ENCODE results near the gene C1orf115.
"Not testable (repeated sequence)": the region's sequence is repeated elsewhere in the genome, so short reads cannot be mapped to it uniquely, and the experiment has no call there.

The C1orf115 gene

DNA sequence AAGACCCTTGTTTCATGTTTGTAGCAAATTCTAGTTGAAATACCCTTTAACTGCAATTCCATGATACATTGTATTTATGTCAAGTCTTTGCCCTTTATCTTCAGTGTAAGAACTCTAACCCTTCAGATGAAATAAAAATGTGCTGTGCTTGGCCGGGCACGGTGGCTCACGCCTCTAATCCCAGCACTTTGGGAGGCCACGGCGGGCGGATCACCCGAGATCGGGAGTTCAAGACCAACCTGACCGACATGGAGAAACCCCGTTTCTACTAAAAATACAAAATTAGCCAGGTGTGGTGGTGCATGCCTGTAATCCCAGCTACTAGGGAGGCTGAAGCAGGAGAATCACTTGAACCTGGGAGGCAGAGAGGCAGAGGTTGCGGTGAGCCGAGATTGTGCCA is 6.4 kb upstream of the C1orf115 start:
- H3K9me3 Mint-ChIP-seq; H3K4me3 Mint-ChIP-seq; H3K36me3 Mint-ChIP-seq (ENCODE audit: low read depth); H3K4me1 Mint-ChIP-seq (ENCODE audit: low read depth); H3K27me3 Mint-ChIP-seq (ENCODE audit: low read depth); H3K27ac Mint-ChIP-seq: not testable (repeated sequence)

DNA sequence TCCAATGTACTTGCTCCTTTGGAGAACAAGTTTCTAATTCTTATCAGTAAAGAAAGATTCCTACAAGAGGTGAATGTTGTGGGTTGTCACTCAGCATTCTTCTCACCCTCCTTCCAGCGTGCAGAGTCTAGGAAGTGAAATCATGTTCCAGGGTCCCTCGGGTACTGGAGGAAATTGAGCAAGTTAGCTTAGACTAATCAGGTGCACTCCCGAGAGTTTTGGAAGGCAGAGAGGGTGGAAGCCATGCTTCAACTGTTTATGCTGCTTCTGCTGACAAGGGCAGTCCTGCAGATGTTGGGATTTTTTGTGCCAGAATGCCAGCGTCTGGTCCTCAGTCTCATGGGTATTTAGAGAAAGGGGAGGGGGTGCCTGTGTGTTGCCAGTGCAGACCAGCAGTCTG is 5.3 kb upstream of the C1orf115 start:
- H3K36me3 Mint-ChIP-seq (ENCODE audit: low read depth): no peaks in the 10 kb centered on the region
- peaks cover 3% of the 10 kb centered on the region for H3K27me3 Mint-ChIP-seq (ENCODE audit: low read depth)
- peaks cover 3% of the 10 kb centered on the region for H3K4me1 Mint-ChIP-seq (ENCODE audit: low read depth)
- no peak overlapping the region for H3K4me3 Mint-ChIP-seq
- H3K9me3 Mint-ChIP-seq: no peaks in the 10 kb centered on the region
- no peak overlapping the region for H3K27ac Mint-ChIP-seq

DNA sequence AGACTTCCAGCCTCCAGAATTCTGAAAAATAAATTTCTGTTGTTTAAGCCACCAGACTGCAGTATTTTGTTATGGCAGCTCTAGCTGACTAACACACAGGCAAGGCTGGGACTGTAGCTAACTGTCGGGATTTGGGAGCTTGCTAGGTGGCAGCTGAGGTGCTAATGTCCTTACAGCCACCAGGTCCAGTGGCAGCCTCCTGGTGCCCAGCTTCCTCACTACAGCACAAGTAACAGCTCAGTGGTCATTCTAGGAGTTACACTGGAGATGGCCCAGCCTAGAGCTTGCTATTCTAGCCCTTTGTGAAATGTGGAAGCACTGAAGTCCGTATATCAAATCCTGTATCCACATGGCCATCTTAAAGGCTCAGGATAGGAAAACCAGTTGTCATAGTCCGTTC is 4.3 kb upstream of the C1orf115 start:
- Mint-ChIP-seq H3K36me3 (ENCODE audit: low read depth) (no peaks in the 10 kb centered on the region), H3K4me1 (ENCODE audit: low read depth) (peaks cover 4% of the 10 kb centered on the region), H3K4me3 (no peak overlapping the region), H3K9me3 (no peaks in the 10 kb centered on the region), H3K27ac (no peak overlapping the region), H3K27me3 (ENCODE audit: low read depth) (peaks cover 8% of the 10 kb centered on the region)

DNA sequence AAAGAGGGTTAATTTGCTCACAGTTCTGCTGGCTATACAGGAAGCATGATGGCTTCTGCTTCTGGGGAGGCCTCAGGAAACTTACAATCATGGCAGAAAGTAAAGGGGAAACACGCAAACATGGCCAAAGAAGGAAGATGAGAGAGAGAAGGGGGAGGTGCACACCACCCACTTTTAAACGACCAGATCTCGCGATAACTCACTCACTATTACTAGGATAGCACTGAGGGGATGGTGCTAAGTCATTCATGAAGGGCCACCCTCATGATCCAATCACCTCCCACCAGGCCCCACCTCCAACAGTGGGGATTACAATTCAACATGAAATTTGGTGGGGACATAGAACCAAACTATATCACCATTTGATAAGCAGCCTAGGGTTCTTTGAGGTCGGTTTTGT is 2.4 kb upstream of the C1orf115 start:
- H3K9me3 Mint-ChIP-seq: no peaks in the 10 kb centered on the region
- H3K4me1 Mint-ChIP-seq (ENCODE audit: low read depth): peaks cover 4% of the 10 kb centered on the region
- no peaks in the 10 kb centered on the region for H3K36me3 Mint-ChIP-seq (ENCODE audit: low read depth)
- H3K4me3 Mint-ChIP-seq: no peak overlapping the region
- peaks cover 27% of the 10 kb centered on the region for H3K27me3 Mint-ChIP-seq (ENCODE audit: low read depth)
- no peak overlapping the region for H3K27ac Mint-ChIP-seq

DNA sequence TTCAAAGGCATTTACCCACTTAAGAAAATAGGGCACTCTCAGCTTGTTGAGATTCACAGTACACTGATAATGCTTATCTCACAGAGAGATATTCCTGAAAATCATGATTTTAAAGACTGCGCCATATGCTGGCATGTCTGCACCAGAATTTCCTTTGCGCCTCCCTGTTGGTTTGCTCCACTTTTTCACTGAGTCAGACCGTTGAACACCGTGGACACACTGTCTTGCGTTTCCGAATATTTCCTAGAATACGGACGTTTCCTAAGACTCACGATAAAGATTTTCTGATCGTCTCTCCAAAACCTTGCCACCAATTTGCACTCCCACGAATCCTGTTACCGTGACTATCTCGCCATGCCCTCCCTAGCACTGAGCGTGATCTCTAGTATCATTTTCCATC is 497 bp upstream of the C1orf115 start:
- Mint-ChIP-seq H3K4me1 (ENCODE audit: low read depth) (peaks cover 4% of the 10 kb centered on the region), H3K4me3 (peak overlapping the region; percentile 78), H3K27ac (no peak overlapping the region), H3K36me3 (ENCODE audit: low read depth) (no peaks in the 10 kb centered on the region), H3K27me3 (ENCODE audit: low read depth) (peaks cover 33% of the 10 kb centered on the region), H3K9me3 (no peaks in the 10 kb centered on the region)

DNA sequence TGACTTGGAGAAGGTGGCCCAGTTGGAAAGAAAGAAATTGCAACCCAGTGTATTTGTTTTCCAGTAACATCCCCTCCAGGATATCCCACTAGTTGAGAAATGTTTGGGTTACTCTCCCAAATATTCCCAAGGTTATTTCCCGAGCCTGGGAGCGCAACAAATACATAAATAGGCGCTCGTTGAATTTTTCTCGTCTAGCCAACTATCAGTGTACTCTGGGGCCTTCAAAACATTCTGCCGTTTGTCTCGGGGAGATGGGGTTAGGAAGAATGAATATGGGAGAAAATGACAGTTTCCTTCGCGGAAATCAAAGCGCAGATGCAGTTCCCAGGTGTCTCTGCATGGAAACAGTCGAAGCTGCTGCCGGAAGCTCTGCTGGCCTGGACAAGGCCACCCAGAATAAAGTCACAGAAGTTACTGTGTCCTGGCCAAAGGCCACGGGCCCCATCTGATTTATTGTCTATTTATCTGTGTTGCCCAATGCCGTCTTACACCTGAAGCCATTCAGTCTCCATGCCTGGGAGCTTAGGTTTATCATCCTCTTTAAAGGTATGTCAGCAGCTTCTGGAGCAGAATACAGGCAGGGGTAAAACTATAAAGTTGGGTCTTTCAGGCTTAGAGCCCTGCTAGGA is 1.0 kb downstream of the C1orf115 start:
- H3K4me3 Mint-ChIP-seq: peak overlapping the region; percentile 38
- no peaks in the 10 kb centered on the region for H3K9me3 Mint-ChIP-seq
- H3K27ac Mint-ChIP-seq: no peak overlapping the region
- peaks cover 33% of the 10 kb centered on the region for H3K27me3 Mint-ChIP-seq (ENCODE audit: low read depth)
- no peaks in the 10 kb centered on the region for H3K36me3 Mint-ChIP-seq (ENCODE audit: low read depth)
- peaks cover 4% of the 10 kb centered on the region for H3K4me1 Mint-ChIP-seq (ENCODE audit: low read depth)

DNA sequence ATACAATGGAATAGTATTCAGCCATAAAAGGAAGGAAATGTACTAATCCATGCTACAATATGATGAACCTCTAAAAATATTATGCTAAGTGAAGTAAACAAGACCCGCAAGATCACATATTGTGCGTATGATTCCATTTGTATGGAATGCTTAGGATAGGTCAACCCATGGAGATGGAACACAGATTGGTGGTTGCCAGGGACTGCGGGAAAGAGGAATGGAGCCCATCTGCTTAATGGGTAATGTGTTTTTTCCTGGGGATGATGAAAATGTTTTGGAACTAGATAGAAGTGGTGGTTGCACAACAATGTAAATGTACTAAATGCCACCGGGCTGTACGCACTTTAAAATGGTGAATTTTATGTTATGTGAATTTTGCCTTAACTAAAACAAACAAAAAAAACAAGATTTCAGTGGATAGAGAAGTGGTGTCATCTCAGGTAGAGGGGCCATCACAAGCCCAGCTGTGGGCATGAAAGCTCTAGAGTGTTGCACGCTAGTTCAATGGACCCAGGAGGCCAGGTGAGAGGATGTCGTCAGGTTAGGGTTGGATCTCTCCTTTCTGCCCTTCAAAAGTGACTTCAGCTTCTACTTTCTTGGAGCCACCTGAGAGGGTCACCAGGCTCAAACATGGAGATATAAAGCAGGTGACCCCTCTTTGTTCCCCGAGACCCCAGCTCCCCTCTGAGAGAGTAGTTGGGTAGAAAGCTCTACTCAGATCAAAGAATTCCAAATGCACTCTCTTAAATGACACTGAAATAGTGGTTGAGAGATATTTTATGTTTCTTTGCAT is 2.5 kb downstream of the C1orf115 start:
- no peaks in the 10 kb centered on the region for H3K36me3 Mint-ChIP-seq (ENCODE audit: low read depth)
- peaks cover 4% of the 10 kb centered on the region for H3K4me1 Mint-ChIP-seq (ENCODE audit: low read depth)
- H3K4me3 Mint-ChIP-seq: no peak overlapping the region
- no peaks in the 10 kb centered on the region for H3K9me3 Mint-ChIP-seq
- no peak overlapping the region for H3K27ac Mint-ChIP-seq
- peaks cover 33% of the 10 kb centered on the region for H3K27me3 Mint-ChIP-seq (ENCODE audit: low read depth)

DNA sequence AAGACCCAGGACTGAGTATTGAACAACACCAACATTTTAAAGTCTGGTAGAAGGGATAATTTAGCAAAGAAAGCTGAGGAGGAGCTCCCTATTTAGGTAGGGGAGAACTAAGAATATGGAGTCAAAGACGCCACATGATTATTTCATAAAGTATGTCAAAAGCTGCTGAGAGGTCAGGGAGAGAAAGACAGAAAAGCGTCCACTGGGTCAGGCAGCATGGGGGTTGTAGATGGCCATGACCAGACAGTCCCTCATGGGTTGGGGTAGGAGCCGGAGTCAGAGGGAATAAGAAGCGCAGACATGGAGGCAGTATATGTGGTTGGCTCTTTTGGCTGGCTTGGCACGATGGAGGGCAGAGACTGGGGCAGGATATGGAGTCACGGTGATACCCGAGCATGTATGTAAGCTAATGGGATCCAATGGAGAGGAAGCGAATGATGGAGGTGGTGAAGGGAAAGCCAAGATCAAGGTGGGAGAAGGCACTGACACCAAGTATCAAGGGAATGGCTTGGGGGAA is 4.8 kb downstream of the C1orf115 start:
- Mint-ChIP-seq H3K4me1 (ENCODE audit: low read depth) (peaks cover under 1% of the 10 kb centered on the region), H3K27ac (no peak overlapping the region), H3K9me3 (no peaks in the 10 kb centered on the region), H3K4me3 (no peak overlapping the region), H3K36me3 (ENCODE audit: low read depth) (no peaks in the 10 kb centered on the region), H3K27me3 (ENCODE audit: low read depth) (peaks cover 33% of the 10 kb centered on the region)

DNA sequence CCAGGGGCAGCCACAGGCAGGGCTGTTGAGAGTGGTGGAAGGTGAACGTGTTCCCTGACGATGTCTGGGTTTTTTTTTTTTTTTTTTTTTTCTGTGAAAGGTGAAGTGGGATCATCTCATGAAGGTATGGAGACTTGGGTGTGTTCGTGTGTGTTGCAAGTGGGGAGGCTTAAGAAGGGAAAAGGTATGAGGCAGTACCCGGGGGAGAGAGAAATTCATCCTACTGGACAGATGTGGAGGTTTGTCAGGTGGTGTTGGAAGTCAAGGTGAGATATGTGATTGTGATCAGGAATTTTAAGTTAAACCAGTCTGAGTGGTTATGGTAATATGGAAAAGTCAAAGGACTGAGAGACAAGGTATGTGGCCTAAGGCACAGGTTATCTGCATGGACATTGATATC is 5.3 kb downstream of the C1orf115 start:
- Mint-ChIP-seq H3K4me1 (ENCODE audit: low read depth) (no peaks in the 10 kb centered on the region), H3K9me3 (no peaks in the 10 kb centered on the region), H3K4me3 (no peak overlapping the region), H3K27me3 (ENCODE audit: low read depth) (peaks cover 29% of the 10 kb centered on the region), H3K27ac (no peak overlapping the region), H3K36me3 (ENCODE audit: low read depth) (no peaks in the 10 kb centered on the region)

DNA sequence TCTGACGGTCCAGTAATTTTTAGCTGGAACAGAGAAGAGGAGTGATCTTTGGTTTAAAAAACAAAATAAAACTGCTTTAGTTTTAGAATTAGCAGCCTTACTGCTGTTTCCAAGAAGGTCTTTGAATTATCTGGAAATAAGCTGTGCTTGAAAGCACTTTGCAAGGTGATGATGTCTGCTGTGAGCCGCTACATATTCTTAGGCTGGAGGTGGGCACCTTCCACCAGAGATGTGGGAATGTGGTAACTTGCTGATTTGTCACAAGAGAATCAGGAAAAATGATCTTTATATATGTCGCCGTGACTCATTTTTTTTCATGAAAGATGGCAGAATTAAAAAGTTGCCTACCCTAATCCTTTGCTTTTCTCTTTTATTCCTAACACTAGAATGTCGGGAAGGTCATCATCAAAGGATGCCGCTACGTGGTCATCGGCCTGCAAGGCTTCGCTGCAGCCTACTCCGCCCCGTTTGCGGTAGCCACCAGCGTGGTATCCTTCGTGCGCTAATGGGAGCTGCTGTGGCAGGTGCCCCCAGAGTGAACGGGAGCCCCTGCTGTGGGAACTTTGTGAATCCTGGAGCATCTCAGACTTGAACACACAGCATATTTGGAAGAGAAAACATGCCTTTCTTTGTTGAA is 6.2 kb downstream of the C1orf115 start:
- Mint-ChIP-seq H3K9me3 (no peaks in the 10 kb centered on the region), H3K4me1 (ENCODE audit: low read depth) (no peaks in the 10 kb centered on the region), H3K27ac (no peak overlapping the region), H3K4me3 (no peak overlapping the region), H3K36me3 (ENCODE audit: low read depth) (no peaks in the 10 kb centered on the region), H3K27me3 (ENCODE audit: low read depth) (peaks cover 24% of the 10 kb centered on the region)

DNA sequence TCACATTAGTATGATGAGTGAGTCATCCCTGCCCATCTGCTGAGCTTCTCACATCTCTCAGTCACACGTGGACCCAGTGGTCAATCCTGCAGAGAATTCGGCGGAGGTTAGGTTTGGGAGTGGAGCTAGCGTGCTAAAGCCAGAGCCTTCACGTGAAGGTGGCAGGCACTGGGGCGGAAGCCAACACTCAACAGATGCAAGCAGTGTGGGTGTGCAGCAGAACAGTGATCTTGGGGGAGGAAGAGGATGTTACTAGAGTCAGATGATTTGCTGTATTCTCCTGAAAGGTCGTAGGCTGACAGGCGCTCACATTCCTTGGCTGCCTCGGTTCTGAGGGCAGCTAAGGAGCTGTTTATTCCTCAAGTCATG is 6.7 kb downstream of the C1orf115 start:
- Mint-ChIP-seq H3K27ac (no peak overlapping the region), H3K4me3 (no peak overlapping the region), H3K27me3 (ENCODE audit: low read depth) (peaks cover 19% of the 10 kb centered on the region), H3K9me3 (no peaks in the 10 kb centered on the region), H3K4me1 (ENCODE audit: low read depth) (no peaks in the 10 kb centered on the region), H3K36me3 (ENCODE audit: low read depth) (no peaks in the 10 kb centered on the region)

DNA sequence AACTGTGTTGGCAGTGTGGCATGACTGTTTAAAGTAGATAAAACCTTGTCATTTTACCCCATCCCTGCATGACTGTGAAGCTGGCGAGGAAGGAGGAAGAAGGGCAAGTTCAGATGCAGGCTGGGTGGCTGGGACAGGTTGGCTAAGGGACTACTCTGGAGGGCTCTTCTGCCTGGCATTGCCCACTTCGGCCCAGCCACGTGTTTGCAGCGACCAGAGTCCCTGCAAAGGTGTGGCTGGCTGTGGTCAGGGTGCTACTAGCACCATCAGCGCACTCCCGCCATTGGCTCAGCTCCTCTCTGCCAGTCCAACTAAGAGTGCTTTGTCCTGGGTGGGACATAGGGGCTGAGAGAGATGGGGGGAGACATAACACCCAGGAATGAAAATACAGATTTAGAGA is 7.2 kb downstream of the C1orf115 start:
- peaks cover 18% of the 10 kb centered on the region for H3K27me3 Mint-ChIP-seq (ENCODE audit: low read depth)
- H3K27ac Mint-ChIP-seq: no peak overlapping the region
- H3K4me1 Mint-ChIP-seq (ENCODE audit: low read depth): no peaks in the 10 kb centered on the region
- no peak overlapping the region for H3K4me3 Mint-ChIP-seq
- no peaks in the 10 kb centered on the region for H3K9me3 Mint-ChIP-seq
- no peaks in the 10 kb centered on the region for H3K36me3 Mint-ChIP-seq (ENCODE audit: low read depth)

DNA sequence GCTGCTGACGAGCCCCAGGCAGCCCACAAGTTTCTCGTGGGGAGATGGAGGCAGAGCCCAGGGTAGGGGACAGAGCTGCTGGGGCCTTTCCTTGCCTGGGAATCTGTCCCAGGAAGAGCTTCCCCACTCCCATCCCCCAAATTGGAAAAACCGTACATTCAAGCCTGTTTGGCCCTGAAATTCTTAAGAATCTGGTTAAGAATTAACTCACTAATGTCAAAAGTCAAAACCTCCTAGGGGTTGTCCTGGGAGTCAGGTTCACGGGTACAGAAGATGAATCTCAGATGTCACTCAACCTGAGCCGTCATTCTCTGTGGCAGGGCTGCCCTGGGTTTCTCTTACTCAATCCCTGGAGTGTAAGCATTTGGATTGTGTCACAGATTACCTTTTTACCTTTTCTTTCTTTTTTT is 8.4 kb downstream of the C1orf115 start:
- Mint-ChIP-seq H3K9me3 (no peaks in the 10 kb centered on the region), H3K4me3 (no peak overlapping the region), H3K36me3 (ENCODE audit: low read depth) (no peaks in the 10 kb centered on the region), H3K27ac (no peak overlapping the region), H3K4me1 (ENCODE audit: low read depth) (no peaks in the 10 kb centered on the region), H3K27me3 (ENCODE audit: low read depth) (peaks cover 8% of the 10 kb centered on the region)

DNA sequence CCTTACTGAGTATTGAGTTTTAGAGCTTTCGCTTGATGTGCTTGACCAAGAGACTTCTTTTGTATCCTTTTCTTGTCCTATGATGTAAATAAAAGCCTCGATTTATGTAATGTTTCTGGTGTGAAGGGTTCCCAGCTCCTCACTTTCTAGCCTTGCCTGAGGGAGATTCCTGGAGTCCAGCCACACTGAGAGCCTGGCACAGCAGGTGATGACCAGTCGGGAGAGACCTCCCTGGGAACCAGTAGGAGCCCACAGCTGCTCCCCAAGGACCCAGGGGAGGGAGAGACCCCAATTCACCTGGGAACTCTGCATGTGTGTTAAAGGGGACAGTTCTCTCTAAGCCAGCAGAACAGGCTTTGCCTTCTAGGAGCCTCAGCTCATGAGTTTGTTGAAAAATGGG is 8.9 kb downstream of the C1orf115 start:
- H3K27me3 Mint-ChIP-seq (ENCODE audit: low read depth): peaks cover 8% of the 10 kb centered on the region
- no peaks in the 10 kb centered on the region for H3K4me1 Mint-ChIP-seq (ENCODE audit: low read depth)
- no peaks in the 10 kb centered on the region for H3K9me3 Mint-ChIP-seq
- H3K4me3 Mint-ChIP-seq: no peak overlapping the region
- no peak overlapping the region for H3K27ac Mint-ChIP-seq
- no peaks in the 10 kb centered on the region for H3K36me3 Mint-ChIP-seq (ENCODE audit: low read depth)

DNA sequence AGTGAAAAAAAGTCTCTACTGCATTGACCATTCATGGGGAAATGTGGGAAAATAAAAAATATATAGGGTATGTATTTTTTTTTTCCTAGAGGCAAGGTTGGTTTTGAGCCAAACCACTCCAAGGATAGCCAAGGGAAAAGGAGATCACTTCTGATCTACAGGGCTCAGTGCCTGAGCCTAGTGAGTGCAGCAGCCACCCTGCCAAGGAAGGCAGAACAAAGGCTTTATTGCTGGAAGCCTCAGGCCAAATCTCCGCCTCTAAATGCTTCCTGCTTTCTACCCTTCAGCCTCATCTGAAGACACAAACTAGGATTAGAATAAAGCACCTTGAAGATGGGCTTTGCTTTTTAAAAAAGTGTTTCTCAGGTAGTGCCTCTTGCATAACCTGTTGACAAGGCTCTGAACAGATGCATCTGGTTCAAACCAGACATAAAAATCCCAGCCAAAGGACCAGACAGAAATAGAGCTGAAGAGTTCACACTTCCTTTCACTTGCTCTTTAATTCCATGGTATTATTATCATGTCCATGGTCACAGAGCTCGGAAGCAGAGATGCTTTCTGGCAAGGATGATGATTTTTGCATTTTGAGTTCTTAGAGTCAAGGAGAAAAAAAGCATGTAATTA is 10.5 kb downstream of the C1orf115 start:
- Mint-ChIP-seq H3K9me3 (no peaks in the 10 kb centered on the region), H3K4me3 (no peak overlapping the region), H3K4me1 (ENCODE audit: low read depth) (no peaks in the 10 kb centered on the region), H3K36me3 (ENCODE audit: low read depth) (no peaks in the 10 kb centered on the region), H3K27me3 (ENCODE audit: low read depth) (peaks cover 8% of the 10 kb centered on the region), H3K27ac (no peak overlapping the region)

All from T-helper 1 cell treated with Interleukin-12 subunit alpha and Interleukin-12 subunit beta and Interleukin-4 antibody, amounts not matched to agents 30 μg/mL and 1 μg/mL, for 36 hours (primary cell).